D341Med (cell line): Measurements from ENCODE around the gene ARPIN.
A peak's percentile ranks its signal among the peaks of the same experiment; 100 is the strongest.
"Not testable (repeated sequence)": the region's sequence is repeated elsewhere in the genome, so short reads cannot be mapped to it uniquely, and the experiment has no call there.

Experiments used
- DNase-seq: peaks from one replicate; pipeline ENCODE4 v3.0.0; 2012; ENCODE audit warnings: low spot score

ARPIN gene

DNA sequence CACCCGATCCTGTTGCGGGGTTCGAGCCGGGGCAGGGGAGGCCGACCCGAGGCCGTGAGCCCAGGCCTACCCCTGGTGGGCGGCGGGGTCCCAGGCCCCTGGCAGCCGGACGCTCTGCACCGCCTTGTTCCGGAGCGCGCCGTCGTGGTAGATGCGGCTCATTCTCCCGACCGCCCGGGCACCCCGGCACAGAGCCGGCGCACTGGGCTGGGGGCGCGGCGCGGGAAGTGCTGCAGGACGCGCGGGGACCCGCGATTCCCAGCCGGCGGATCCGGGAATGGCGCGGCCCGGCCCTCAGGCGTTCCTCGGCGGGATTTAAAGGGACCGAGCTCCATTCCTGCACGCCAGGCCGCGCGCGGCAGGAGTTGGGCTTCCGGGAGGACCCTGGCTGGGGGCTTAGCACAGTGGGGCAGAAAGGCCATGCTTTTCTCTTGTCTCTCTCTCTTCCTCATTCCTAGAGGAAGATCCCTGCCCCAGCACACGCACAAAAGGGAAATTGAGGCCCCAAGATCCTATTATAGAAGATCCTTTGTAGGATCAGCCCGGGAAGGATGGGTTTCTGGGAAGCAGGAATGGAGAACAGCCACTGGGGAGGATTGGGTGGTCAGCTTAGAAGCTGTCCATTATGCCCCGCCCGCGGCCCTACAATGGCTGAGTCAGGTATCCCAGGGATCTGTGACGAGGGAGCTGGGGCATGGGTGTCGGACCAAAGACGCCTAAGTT, at the start of gene ARPIN:
TSS of gene ARPIN (minus strand) at position 279 of the 723 bp plus-strand sequence. CDS start at position 162, 117 bp downstream.
- DNase-seq = peak; percentile 78

DNA sequence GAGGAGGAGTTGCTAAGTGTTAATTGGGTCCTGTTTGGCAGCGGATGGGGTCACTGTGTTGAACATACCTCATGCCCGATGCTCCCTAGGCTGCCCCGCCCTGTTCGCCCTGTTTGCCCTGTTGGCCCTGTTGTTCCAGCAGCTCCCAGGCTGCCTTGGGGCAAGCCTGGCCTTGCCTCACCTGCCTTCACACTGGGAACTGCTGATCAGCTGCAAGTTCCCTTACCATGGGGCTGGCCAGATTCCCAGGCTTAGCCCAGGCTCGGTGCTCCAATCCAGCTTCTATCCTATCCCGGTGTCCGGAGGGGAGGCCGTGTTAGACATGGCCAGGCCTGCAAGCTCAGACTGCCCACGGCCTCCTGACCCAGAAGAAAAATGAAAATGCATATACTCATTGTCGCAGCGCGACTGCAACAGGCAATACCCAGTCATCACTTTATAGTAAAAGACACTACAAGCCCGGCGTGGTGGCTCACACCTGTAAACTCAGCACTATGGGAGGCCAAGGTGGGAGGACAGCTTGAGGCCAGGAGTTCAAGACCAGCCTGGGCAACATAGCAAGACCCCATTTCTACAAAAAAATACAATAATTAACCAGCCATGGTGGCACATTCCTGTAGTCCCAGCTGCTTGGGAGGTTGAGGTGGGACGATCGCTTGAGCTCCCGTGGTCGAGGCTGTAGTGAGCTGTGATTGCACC, 45.5 kb upstream of the ARPIN start:
- no peak for DNase-seq

DNA sequence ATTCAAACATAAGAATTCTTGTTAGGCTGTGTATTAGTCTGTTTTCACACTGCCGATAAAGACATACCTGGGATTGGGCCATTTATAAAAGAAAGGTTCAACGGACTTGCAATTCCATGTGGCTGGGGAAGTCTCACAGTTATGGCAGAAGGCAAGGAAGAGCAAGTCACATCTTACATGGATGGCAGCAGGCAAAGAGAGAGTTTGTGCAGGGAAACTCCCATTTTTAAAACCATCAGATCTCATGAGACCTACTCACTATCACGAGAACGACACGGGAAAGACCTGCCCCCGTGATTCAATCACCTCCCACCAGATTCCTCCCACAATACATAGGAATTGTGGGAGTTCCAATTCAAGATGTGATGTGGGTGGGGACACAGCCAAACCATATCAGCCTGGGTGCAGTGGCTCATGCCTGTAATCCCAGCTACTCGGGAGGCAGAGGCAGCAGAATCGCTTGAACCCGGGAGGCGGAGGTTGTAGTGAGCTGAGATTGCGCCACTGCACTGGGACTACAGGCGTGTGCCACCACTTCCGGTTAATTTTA, 42.8 kb upstream of the ARPIN start:
- DNase-seq = not testable (repeated sequence)

DNA sequence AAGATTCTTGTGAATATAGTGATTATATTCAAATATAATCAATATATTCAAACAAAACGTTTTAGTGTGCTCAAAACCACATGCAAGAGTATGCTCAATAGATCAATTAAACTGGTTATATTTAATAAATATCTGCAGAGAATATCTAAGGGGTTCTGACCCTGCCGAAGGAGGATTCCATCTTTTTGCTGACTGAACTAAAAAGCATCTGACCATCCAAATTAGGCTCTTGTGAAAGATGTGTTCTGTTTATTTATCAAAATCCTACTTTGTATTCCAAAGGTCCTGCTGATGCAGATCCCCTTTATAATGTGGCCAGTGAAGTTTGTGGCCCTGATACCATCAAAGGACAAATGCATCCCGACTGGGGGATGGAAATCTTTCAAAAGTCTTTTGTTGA, 41.8 kb upstream of the ARPIN start:
- no peak for DNase-seq

DNA sequence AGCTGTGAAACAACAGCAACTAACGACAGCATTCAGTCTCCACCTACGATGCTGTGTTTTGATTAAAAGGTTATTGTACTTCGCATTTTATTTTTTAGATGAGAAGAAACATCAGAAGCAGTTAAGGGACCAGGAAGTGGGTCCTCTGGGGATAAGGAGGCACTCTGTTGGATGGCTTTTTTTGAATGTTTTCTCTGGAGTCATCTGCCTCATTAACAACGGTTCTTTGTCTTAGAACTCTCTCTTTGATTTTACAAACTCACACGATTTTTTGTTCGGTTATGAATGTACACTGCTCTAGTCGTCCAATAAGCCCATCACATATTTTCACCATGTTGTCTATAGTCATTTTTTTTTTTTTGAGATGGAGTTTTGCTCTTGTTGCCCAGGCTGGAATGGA, 36.0 kb upstream of the ARPIN start:
- no peak for DNase-seq

DNA sequence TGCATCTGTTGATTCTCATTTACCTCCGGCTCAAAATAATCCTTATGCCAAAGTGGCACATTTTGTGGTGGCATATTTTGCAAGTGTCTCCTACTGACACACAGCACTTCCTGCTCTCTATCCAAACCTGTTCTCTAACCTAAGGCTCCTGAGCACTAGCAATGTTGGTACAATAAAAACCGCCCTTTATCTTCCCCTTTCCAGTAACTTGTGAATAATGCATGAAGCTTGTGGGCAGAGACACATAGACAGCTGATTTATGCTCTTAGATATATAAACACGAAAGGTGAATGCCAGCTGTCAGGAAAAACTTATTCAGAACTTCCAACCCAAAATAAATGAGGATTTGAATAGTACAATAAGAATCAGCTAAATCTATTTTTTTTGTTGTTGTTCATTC, 34.6 kb upstream of the ARPIN start:
- DNase-seq = no peak

DNA sequence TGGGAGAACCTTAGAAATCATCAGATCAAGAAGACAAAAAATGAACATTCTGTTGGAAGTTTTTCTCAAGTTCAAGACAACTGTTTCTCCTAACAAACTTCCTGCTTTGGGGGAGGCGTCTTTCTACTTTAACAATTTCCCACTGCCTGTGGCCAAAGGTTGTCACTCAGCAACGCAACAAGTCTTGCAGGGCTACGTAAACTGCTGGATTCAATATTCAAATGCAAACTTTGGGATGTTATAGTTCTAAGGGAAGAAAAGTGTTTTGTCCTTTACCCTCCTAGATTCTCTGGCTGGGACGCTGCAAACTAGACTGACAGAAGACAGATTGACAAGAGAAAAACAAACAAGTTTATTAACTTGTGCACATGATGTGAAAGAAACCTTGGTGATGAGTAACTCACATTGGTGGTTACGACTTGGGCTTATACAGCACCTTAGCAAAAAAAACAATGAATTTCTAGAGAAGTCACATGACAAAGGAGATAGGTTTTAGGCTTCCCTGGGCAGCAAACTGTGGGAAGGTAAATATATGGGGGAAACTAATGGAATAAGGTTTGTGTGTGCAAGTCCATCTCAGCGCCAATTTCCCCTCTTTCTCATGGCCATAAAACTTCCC, 34.0 kb upstream of the ARPIN start:
- no peak for DNase-seq

DNA sequence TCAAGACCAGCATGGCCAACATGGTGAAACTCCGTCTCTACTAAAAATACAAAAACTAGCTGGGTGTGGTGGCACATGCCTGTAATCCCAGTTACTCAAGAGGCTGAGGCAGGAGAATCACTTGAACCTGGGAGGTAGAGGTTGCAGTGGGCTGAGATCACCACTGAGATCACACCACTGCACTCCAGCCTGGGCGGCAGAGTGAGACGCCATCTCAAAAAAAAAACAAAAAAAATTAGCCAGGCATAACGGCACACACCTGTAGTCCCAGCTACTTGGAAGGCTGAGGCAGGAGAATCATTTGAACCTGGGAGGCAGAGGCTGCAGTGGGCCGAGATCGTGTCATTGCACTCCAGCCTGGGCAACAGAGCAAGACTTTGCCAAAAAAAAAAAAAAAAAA, 31.0 kb upstream of the ARPIN start:
- not testable (repeated sequence) for DNase-seq

DNA sequence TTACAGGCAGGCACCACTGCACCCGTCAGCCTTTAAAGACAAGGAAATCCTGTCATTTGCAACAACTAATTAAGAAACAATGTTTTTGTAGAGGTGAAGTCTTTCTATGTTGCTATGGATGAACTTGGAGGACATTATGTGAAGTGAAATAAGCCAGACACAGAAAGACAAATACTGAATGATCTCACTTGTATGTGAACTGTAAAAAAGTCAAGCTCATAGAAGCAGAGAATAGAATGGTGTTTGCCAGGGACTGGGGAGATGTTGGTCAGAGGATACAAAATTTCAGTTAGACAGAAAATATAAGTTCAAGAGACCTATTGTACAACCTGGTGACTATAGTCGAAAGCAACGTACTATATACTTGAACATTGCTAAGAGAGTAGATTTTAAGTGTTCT, 27.2 kb upstream of the ARPIN start:
- no peak for DNase-seq

DNA sequence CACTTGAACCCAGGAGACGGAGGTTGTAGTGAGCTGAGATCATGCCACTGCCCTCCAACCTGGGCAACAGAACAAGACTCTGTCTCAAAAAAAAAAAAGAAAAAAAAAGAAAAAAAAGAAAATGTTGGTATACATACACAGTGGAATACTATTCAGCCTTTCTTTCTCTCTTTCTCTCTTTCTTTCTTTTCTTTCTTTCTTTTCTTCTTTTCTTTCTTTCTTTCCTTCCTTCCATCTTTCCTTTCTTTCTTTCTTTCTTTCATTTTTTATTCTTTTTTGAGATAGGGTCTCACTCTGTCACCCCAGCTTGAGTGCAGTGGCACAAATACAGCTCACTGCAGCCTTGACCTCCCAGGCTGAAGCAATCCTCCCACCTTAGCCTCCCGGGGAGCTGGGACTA, 26.6 kb upstream of the ARPIN start:
- DNase-seq = not testable (repeated sequence)

DNA sequence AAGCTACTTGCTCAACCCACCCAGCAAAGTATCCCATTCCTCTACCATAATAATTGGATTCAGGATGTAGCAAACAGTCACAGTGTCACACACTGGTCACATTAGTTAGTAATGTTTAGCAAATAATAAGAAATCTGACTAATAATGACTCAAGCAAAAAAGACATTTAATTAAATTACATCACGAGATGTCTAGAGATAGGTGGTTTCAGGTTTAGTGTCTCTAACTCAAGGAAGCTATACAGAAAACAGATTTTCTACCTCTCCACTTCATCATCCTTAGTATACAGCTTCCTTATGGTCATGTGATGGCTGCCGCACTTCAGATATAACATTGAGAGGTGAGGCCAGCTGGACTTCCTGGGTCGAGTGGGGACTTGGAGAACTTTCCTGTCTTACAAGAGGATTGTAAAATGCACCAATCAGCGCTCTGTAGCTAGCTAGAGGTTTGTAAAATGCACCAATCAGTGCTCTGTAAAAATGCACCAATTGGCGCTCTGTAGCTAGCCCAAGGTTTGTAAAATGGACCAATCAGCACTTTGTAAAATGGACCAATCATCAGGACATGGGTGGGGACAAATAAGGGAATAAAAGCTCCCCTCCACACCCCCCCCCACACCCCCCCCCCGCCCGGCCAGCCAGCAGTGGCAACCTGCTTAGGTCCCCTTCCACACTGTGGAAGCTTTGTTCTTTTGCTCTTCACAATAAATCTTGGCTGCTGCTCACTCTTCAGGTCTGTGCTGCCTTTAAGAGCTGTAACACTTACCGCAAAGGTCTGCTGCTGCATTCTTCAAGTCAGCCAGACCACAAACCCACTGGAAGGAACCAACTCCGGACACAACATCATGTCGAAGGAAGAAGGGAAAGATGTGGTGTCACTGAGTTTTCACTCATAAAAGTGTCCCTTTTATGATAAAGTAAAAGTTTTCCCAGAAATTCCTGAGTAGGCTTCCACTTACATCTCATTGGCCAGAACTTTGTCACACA, 24.9 kb upstream of the ARPIN start:
- no peak for DNase-seq

DNA sequence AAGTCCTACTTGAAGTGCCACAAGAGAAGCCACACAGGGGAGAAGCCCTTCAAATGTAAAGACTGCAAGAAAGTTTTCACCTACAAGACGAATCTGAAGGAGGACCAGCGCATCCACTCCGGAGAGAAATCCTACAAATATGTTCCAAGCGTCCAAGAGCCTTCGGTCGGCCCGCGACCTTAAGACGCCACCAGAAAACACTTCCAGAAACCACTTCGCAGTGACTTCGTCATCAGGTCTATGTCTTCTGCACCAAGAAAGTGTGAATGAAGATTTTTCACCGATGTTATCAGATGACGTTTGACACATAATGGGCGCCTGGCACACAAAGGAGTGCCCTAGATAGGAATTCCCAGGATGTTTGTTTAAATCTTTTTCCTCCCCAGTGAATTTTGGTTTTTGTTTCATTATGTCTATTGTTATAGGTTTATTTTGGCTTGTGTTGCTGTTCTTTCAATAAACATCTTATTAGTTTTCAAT, 24.1 kb upstream of the ARPIN start:
- no peak for DNase-seq

DNA sequence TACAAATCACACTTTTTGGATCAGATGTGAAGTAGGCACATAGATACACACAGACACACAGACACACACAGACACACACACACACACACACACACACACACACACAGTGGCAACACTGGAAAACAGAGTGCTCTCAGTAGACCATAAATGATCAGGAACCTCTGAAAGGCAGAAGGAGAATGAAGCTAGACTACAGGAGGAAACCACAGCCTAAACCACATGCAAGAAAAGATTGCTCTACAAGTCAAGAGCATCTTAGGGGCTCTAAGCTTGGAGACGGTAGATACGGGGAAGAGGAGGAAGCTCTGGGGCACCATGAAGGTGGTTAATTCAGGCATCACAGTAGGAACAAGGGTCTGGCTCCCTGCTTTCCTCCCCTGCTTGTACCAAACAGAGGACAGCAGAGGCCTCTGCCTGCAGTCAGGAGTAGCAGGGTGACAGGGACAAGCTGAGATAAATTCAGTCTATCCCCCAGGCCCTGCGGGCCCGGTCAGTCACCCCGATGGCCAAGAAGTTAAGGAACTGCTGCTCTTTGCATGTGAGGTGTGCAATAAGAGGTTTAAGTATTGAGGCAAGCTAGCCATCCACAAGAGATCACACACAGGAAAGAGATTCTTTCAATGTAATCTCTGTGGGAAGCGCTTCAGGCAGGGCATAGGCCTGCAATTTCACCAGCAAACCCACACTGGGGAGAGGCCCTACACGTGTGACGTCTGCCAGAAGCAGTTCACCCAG, 23.5 kb upstream of the ARPIN start:
- DNase-seq = no peak

DNA sequence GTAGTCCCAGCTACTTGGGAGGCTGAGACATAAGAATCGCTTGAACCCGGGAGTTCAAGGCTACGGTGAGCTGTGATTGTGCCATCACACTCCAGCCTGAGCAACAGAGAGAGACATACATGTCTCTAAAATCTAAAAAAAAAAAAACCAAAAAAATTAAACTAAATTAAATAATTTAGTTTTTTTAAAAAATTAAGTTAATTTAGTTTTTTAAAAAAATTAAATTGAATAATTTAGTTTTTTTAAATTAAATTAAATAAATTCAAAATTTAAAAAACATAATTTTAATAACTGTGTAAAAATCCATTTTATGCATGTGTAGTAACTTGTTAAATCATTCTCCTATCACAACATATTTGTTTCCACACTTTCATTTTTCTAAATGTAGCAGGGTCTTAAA, 20.1 kb upstream of the ARPIN start:
- DNase-seq = no peak

DNA sequence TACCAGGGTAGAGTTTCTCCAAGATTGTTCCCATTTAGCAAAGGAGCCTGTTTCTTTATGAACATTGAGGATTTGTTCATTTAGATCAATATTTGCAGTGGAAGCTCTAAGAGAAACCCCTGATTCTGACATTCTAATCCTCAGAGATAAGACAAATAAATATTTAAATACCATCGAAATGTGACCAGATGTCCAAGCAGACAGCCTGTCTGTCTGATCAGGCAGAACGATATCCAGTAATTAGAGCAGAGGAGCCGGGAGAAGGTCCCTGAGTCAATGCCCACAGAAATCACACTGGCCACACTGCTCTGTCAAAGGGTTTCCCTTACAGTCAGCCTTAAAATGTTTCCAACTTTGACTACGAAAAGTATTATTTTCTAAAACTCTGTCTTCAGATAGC, 15.7 kb upstream of the ARPIN start:
- no peak for DNase-seq

DNA sequence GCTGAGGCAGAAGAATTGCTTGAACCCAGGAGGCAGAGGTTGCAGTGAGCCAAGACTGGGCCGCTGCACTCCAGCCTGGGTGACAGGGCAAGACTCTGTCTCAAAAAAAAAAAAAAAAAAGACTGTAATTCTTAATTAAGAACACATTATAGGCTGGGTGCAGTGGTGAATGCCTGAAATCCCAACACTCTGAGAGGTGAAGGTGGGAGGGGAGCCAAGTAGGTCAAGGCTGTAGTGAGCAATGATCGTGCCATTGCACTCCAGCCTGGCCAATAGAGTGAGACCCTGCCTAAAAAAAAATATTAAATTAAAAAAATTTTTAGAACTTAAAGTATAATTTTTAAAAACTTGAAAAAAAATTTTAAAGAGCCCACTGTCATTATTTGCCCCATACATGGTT, 13.4 kb upstream of the ARPIN start:
- DNase-seq = no peak

DNA sequence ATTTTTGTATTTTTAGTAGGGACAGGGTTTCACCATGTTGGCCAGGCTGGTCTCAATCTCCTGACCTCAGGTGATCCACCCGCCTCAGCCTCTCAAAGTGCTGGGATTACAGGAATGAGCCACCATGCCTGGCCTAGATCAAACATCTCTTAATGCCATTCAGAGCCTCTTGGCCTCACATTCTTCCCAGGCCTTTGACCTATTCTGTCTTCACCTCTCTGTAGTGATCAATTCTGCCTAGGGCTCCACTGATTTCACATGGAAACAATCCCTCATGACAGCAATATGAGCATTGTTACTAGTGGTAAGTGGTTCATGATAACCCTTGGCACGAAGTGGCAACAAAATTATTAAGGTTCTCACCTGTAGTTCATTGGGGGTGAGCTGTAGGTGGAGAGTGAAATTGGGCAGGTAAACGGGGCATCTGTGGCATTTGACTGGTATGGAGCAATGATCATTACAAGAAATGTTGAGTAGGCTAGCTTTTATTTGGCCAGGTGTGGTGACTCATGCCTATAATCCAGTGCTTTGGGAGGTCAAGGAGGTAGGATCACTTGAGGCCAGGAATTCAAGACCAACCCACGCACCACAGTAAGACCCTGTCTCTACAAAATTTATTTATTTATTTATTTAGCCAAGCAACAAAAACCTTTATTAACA, 4.8 kb upstream of the ARPIN start:
- DNase-seq = no peak

DNA sequence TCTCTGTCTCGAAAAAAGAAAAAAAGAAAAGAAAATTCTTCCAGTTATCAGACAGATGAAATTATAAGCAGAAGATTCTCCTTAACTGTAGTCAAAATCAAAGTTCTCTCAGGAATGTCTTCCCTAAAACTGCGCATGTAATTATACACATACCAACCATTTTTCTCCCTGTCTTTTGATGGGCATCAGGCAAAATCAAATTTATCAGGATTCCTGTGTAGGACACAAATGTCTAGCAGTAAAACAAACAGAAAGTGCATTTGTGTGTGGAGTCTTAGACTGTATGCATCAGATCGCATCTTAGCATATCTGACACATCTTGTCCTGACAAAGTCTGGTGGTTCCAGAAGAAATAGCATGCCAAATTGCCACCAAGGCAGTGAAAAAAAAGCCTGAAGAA, 3.9 kb upstream of the ARPIN start:
- no peak for DNase-seq

DNA sequence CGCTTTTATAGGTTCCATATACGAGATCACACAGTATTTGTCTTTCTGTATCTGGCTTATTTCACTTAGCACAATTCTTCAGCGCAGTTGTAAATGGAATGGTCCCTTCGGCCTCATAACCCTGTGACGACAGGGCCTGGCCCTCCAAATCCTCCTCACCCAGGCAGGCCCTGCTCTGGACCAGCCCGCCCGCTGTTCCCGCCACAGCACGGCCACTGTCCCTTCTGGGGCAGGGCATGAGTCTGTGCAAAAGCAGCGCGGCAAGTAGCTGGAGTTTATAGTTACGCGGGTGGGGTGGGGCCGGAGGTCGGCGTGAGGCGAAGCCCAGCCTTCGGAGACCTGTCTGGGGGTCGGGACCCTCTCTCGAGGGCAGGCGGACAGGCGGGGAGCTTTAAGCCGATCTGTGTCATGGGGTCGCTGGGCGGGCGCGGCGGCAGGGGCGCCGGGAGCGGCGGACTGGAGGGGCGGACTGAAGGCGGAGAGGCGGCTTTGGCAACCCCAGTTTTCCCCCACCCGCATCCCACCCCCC, 543 bp downstream of the ARPIN start:
- no peak for DNase-seq
